COR-L47 (cell line): Measurements from ENCODE around the gene CHI3L2.

Source experiments
- DNase-seq: peaks from one replicate; lab custom pipeline; 2025; lab: John Stamatoyannopoulos, UW

CHI3L2 gene

DNA sequence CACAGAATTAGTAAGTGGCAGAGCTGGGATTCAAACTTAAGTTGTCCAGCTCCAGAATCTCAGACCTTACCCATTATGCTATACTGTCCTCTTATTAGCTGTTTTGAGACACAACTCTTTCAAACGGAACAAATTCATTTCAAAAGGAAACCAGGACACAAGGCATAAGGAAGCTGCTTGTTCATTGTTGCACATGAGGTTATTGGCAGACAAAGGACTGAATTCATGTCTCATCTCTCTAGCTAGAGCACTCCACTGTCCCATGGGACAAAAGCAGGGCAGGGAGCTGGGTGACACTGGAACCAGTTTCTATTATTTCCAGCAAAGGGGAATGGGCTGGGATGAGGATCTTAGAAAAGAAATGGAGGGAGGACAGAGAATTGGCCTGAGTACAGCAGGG, 26.4 kb downstream of the CHI3L2 start:
- no peak for DNase-seq

DNA sequence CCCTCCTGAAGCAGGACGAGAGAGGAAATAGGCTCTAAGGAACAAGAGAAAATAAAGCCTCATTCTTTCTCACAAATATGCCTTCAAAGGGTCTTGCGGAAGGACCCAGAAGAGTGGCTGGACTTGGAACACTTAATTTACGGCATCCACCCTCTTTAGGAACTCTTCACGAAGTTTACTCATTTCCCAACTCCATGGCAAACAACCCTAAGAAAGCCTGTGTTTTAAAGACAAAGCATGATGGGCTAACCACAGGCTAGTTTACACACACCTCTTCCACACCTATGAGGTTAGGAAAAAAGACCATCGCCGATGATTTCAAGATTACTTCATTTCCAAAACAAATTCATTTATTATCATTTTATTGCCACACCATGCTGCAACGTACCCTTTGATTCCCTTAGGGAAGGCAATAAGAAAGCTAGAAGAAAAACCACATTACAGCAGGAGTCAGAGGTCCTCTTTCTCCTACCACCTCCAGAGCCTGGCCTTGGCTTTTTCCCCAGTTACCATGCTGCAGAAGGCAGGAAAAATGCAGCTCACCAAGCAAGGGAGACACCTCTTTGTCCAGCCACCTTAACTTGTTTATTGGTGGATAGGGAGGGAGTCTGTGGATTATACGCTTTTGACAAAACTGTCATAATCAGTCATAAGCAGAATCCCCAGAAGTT, 29.6 kb downstream of the CHI3L2 start:
- DNase-seq = no peak

DNA sequence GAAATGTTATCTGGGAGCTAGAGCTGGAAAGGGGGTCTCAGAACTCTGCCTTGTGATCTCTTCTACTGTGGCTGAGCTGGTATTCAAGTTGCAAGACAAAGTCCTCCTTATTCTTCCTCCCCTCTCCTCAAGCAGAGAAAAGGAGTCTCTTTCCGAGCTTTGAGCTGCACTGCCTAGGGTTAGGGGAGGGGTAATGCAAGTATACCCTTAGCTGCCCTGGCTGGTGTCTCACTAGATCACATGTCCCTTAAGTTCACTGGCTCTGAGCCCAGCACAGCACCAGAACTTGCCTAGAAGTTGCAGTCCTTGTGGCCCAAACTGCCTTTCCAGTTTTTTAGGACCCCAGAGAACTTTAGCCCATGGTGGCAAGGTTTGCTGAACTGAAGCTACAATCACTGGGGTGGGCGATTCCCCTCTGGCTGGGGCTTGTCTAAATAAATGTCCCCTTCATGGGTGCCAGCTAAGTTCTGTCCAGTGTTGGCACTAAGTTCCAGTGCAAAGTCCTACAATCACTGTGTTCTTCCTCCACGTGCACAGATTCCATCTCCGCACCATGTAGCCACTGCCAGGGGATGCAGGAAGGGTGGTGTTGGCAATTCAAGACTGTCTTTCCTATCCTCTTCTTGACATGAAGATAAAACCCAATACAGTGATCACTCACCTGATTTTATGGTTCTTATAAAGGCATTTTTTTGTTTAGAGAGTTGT, 40.4 kb downstream of the CHI3L2 start:
- no peak for DNase-seq

DNA sequence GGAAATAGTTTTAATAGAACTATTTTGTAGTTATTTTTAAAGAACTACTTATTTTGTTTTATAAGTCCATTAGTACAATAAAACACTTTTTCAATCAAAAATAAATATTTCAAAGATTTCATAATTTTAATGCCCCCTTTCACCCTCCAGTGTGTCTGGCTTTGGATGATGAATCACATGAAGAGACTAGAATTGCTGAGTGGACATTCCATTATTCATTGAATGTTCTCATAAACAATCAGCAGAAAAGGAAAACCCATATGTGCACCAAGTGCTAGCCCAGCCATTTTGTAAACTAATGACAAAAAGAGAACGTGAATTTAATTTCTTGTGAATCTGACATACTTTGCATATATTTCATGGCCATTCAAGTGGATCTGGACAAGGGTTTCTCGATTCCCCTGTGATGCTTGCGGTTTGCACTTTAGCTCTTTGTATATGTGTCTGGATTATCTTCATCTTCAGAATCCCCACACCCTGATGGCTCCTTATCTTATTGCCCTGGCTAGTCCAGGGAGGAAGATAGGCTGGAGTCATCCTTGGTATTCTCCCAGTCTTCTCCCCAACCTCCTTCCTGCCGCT, 42.4 kb downstream of the CHI3L2 start:
- no peak for DNase-seq

DNA sequence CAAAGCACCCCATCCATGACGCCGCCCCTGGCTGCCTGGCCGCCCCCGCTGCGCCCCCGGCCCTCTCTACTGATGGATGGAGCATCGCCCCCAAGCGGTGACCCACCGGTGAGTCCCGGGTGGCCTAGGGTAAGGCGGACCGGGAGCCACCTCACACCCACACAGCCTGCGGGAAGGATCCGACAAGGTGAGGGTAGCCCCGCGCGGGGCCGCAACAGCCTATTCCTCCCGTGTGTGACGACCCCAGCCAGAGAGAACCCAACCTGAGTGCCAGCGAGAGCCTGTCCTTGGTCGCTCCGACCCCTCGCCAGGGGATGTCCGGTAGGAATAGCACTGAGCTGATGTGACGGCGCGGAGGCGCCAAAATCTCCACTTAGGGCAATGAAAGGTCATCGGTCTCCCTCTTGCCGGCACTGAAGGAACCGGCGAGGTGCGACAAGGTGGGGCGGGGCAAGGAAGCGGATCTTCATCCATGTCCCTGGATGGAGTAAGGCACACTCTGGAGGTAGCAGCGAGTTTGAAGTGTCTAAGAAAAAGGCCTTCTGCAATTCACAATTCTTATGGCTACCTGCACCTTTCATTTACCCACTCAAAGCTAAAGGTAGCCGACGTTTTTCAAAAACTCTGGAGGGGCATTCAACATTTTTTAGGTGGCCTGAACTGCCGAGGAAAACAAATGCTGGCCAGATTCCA, 43.4 kb downstream of the CHI3L2 start:
- no peak for DNase-seq

DNA sequence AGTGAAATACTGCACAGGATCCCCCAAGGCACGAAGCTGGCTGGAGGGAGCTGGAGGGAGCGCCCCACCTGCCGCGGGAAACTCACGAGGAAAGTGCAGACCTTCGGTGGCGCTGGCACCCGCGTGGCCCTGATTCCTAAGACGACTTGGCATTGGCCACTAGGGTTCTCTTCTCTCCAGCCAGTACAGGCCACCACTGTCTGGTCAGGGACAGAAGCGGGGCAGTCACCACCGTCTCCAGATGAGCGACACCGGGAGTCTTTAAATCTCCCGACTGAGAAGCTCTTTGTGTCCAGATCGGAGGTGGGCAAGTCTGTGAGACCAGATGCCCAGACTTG, 43.9 kb downstream of the CHI3L2 start:
- no peak for DNase-seq

DNA sequence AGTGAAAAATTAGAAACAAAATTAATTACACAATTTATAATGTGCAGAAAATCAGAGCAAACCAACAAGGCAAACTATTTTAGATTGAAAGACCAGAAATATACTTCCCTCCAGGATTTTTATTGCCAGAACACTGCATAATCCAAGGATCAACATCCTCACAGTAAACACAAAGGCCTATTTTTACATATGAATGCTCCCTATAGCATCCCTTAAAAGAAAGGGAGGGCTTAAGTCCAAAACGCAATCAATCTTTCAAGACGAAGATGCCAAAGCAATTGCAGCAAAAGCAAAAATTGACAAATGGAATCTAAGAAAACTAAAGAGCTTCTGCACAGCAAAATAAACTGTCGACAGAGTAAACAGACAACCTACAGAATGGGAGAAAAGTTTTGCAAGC, 44.6 kb downstream of the CHI3L2 start:
- DNase-seq = no peak

DNA sequence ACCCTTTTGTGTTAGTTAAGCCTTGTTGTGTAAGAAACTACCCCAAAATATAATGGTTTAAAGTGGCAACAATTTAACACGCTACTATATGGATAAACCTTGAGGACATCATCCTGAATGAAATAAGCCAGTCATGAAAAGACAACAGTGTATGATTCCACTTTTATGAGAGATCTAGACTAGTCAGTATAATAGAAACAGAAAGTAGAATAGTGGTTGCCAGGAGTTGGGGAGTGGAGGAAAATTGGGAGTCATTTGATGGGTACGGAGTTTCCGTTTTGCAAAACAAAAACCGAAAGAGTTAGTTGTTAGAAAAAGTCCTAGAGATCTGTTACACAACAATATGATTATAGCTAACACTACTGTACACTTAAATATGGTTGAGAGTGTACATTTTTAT, 47.1 kb downstream of the CHI3L2 start:
- no peak for DNase-seq

DNA sequence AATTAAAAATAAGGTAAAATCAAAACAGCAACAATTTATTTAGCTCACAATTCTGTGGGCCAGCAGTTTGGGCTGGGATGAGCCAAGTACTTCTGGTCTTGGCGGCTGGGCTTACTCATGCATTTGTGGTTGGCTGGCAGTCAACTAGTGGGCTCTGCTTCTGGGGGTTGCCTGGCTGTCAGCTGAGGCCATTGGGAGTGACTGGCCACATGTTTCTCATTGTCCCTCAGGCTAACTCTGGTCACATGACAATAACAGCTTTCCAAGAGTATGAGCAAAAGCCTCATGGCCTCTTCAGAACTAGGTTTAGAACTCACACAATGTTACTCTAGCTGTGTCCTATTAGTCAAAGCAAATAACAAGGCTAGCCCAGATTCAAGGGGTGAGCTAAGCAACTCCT, 47.6 kb downstream of the CHI3L2 start:
- no peak for DNase-seq

DNA sequence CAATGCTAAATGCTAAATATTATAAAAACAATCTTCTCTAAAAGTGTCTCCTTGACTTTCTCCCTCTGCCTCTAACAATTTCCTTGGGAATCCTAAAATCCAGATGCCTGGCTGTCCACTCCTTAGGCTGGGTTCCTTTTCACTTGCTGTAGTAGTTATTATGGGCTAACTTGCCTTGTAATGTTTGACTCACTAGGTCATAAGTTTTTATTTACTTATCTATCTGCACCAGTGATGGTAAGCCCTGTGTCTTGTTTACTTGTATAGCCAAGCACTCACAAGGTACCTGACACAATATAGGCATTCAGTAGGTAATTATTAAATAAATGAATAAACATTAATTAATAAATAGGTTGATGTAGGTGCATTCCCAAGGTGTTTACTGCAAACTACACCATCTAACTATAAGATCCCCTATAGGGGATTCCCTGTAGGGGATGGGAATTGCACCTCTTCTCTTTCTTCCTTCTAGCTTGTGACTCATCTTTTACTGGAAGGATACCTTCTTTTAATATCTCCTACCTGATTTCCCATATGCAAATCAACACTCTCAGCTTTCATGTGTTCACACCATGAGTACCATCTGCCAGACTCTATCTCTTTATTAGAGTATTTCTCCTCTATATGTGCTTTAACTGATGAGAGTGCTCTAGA, 48.4 kb downstream of the CHI3L2 start:
- no peak for DNase-seq

DNA sequence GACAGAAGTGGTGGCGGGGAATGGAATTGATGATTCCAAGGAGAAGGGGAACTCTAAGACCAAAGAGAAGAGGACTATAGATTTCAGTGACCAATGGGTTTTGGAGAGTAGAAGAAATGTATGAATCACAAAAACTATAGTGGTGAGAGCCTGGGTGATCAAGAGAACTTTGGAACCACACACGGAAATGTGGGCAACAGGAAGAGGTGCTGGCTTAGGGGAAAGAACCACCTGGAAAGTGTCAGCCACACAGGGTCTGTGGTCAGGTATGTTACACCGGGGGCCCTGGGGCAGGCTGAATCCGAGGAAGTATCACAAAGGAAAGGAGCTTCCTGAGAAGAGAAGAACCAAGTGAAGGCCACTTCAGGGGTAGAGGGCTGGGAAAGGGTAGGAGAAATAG, 51.6 kb downstream of the CHI3L2 start:
- DNase-seq = no peak

DNA sequence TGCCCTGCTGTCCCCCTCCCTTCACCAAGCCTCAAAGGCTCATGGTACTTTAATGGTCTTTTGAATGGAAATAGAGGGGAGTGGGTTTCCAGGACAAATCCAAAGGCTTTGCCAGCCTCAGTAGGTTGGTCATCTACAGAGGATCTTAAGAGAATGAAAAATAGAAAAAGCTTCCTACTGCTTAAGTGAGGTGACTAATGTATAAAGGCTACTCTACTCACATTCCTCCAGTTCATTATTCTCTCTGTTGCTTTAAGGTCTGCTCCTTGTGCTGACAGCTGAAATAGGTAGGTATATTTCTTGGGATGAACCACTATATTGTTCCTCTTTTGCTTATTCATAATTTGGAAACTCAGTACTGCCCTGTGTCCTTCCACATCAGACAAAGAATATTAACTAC, 52.8 kb downstream of the CHI3L2 start:
- no peak for DNase-seq

DNA sequence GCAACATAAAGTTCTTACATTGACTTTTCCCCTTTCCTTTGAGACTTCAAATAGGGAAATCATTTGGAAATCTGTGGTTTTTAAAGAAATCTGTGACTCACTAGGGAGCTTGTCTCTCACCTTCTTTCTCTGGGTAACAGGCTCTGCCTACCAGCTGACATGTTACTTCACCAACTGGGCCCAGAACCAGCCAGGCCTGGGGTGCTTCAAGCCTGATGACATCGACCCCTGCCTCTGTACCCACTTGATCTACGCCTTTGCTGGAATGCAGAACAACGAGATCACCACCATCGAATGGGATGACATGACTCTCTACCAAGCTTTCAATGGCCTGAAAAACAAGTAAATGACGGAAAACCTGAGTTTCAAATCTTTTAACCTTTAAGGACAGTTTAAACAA, 53.9 kb downstream of the CHI3L2 start:
- no peak for DNase-seq

DNA sequence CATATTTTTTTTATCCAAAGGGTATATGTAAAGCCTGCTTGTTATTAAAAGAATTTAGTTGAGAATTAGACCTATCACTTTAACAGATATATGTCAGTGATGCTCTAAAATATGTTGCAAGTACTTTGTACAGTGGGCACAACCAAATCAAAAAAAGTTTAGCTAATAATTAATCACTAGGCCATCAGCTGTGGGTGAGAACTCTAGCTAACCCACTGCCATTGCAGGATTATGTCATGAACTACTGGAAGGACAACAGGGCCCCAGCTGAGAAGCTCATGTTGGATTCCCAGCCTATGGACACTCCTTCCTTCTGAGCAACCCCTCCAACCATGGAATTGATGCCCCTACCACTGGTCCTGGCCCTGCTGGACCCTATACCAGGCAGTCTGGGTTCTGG, 56.3 kb downstream of the CHI3L2 start:
- DNase-seq = no peak

DNA sequence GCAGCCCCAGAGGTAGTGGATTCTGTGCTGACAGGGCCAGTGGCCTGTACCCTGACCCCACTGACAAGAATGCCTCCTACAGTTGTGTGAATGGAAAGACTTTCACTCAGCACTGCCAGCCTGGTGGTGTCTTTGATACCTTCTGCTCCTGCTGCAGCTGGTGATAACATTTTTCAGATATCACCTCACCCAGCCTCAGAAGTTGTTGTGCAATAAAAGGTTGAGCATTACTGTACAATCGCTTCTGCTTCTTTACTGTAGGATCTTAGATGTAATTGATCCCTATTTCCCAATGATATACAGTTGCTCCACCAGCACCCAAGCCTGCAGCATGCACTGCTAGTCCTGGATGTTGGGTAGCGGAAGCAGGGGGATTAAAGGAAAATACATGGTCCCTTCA, 58.4 kb downstream of the CHI3L2 start:
- DNase-seq = no peak

DNA sequence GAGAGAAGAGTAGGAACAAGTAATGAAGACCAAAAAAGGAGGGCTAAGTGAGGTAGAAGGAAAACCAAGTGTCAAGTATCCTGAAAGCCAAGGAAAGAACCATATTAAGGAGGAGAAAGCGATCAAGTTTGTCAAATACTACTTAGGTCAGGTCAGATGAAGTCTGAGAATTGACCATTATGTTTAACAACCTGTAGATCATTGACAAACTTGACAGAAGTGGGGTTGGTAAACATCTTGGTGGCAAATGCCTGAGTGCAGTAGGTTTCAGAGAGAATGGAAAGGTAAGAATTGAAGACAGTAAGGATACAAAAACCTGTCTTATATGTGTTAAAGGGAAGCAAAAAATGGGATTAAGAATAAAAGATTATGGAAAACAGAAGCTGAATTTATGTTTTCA, 59.4 kb downstream of the CHI3L2 start:
- no peak for DNase-seq

DNA sequence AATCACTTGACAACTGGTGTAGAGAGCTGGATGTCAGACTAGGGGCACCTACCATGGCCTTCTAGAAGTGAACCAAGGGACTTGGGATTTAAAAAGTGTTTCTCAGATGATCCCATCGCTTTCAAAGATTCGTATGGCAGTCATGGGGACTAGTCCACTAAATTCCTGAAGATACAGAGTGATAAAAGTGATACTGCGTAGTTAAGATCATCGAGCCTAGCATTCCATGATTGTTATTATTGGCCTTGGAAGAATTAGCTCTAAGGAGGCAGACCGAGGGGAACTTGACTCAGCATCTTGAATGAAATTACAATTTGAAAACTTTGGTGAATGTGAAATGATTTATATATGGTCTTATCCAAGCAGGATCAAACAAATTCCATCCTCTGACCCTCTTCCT, 61.9 kb downstream of the CHI3L2 start:
- DNase-seq = no peak

DNA sequence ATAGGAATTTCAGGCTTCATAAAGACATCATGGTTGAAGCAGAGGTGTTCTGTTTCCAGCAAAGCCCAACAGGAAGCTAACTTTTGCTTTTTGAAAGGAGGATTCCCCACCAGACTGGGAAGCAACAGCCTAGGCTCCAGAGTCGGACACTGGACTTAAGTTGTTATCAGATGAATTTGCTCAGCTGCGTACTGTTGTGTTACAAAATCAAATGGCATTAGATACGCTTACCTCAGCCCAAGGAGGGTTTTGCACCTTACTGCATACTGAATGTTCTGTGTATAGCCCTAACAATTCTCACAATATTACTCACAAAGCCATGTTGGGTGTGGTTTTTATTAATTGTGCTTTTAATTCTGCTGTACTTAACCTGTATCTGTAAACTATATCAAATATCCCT, 62.6 kb downstream of the CHI3L2 start:
- DNase-seq = no peak

DNA sequence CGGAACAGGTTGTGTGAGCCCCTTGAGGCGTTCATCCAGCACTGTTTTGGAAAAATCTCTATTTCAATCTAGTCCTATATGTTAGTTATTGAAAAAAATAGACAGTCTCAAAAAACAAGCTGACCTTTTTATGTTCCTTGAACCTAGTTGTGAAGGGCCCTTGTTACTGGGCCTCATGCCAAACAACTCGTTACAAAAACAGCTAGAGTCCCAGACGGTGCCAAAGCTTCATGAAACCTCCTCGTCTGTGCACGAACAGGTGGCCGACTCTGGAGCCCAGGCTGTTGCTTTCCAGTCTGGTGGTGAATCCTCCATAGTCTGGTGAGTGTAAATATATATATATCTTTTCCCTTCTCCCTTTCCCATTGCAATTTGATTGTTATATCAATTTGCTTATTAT, 63.1 kb downstream of the CHI3L2 start, which contains the start of gene CHIA:
CHIA (plus strand) TSS at position 222 of the 400 bp plus-strand sequence. CDS start 19,617 bp downstream, outside the sequence.
- DNase-seq = peak; percentile 36
